ENCODE data around the gene CD93.

CD93 gene, protein sequence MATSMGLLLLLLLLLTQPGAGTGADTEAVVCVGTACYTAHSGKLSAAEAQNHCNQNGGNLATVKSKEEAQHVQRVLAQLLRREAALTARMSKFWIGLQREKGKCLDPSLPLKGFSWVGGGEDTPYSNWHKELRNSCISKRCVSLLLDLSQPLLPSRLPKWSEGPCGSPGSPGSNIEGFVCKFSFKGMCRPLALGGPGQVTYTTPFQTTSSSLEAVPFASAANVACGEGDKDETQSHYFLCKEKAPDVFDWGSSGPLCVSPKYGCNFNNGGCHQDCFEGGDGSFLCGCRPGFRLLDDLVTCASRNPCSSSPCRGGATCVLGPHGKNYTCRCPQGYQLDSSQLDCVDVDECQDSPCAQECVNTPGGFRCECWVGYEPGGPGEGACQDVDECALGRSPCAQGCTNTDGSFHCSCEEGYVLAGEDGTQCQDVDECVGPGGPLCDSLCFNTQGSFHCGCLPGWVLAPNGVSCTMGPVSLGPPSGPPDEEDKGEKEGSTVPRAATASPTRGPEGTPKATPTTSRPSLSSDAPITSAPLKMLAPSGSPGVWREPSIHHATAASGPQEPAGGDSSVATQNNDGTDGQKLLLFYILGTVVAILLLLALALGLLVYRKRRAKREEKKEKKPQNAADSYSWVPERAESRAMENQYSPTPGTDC

DNA sequence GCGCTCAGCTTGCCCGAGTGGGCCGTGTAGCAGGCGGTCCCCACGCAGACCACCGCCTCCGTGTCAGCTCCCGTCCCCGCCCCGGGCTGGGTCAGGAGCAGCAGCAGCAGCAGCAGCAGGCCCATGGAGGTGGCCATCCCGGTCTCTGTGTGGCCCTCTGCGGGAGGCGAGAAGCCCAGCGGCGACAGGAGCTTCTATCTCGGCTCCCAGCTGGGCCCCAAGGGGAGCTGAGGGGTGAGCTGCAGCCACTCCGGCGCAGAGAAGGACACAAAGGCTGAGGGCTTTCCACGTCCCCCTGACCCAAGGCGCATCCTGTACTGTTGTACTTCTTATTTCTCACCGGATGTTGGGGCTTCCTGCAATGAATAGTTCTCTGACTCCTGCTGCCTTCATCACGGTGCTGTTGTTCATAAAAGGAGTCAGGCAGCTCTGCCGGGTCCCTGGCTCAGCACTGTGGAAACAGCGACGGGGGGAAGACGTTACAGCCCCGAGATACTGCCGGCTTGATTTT, at the start of gene CD93:
Gene CD93 (minus strand): TSS at position 269 of the 511 bp plus-strand sequence. CDS start 132 bp downstream, at position 137.
- no peak for DNase-seq (ENCODE audit: low read depth, low spot score)

DNA sequence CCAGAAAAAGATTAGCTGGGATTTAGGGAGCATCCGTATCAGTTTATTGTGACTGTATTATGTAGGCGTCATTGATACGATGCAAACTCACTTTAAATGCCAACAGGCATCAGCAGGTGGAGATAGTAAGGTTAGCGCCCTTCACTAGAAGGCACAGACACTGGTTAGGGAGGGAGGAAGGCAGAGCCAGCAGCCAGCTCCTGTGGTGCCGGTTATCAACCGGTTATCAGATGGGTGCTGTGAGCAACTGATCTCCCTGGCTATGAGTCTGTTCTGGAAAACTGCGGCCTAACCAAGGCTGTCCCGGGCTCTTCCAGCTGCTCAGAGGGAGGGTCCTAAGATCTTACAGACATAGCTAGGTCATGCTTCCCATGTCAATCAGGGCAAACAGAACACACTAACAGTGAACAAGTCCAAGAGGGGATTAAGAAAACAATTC, 47.5 kb upstream of the CD93 start:
- no peak for DNase-seq (ENCODE audit: low read depth, low spot score)

DNA sequence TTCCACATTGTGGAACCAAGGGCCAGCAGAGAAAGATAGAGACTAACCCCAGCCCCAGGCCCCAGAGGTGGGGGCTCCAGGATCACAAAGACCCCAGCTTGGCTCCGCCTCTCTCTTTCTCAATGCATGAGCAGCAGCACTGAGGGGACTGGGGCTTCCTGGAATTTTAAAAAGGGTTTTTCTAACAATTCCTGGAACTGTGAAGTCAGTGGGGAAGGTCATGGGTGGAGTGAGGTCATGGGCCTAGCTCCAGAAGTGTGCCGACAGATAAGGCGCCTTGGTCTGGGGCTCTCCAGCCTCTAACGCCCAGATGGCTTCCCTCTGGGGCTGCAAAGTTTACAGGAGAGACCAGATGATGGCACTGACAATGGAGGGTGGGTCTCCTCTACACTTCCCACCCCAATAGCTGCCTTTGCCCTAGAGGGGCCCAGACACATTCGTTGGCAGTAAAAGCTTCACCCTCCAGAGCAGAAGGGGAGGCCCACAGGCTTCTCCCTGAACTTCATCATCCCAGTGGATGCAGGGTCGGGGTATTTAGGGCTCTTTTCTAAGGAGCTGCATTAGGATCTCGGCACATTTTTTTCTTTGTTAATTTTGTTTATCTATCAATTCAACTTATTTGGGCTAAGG, 46.9 kb upstream of the CD93 start:
- no peak for DNase-seq (ENCODE audit: low read depth, low spot score)

DNA sequence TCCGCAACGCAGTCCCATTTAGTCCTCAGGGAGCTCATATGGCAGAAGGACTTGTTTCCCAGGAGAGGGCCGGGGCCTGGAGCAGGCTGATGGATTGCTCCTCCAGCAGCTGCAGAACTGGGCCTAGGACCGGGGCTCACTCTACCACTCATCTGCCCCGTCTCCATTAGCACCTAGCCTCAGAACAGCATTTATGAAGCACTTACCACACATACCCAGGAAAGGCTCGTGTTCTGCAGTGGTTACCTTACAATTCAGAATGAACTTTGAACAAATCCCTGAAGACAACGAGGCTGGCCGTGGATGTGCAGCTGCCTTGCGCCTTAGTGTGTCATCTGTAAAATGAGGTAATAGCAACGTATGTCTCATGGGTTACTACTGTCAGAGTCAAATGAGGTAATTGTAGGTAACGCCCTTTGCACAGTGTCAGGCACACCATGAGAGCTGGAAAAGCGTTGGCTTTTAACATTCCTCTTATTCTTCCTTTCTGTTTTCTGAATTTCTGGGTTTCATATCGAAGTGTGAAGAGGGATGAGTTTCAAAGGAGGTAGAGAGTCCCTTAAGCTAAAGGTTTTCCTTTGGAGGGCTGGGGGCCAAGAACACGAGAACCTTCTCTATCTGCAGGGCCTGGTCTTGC, 46.3 kb upstream of the CD93 start:
- no peak for DNase-seq (ENCODE audit: low read depth, low spot score)

DNA sequence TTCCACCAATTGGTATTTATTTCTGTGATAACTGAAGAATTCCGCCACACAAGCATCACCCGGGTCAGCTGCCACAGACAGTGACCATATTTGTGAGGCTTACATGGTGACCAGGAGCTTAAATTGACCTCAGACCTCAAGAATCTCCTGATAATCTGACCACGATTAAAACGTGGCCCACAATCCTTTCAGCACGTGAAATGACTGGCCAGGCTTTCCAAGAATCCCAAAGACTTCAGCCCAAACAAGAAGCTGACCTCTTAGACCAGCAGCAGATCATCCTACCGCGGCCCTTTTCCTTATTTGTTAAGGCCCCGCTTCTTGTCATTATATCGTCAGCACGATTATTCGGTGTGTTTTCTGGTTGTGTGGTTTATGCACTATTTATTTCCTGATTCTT, 45.6 kb upstream of the CD93 start:
- no peak for DNase-seq (ENCODE audit: low read depth, low spot score)

DNA sequence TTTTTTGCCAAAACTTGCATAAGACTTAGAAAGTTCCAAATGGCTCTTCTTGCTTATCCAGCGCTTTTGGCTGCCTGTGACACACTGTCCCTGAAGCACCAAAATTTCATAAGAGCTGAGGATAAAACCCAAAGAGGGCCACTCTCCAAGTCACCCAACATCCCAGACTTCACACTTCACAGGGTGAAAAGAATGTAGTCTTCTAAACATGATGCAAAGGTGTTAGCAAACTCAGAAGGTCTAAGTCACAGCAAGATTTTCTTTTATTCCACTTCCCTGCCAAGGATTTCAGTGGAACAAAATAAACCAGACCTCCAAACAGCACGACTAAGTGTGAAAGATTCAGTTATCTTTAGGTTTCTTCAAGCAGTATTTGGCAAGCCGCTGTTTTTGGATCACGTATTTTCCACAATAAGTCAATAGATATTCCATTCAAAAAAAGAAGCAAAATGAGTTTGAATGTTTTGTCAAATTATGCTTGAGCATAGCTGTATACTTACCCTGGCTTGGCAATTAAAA, 44.6 kb upstream of the CD93 start:
- no peak for DNase-seq (ENCODE audit: low read depth, low spot score)

DNA sequence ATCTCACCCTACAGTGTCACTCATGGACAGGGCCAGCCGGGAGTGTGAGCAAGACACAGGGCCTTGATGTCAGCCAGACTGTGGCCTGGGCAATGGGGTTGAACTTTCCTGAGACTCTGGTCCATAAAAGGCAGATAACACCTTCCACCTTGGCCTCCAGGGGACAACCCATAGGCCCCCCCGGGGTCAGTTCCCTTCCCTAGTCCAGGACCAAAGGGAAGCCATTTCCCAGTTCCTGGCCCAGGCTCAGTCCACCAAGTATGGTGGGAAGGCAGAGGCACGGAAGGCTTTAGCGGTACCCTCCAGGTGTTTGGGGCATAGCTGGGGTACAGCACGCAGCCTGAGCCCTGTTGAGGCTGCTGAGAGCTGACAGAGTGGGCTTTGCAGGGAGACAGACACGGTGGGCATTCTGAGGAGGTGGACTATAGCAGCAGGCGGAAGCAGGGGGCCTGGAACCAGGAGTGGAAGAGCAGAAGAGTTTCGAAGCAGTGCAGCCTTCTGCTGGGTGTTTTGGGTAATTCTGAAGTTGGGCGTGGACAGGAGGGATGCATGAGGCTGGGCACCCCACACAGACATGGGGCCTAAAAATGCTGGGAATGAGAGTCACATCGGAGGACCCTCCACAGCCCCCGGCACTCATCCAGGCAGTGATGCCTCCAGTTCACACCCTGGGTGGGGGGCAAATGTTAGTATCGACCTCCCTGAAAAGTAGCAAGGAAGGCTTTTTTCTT, 43.9 kb upstream of the CD93 start:
- DNase-seq (ENCODE audit: low read depth, low spot score) = no peak

DNA sequence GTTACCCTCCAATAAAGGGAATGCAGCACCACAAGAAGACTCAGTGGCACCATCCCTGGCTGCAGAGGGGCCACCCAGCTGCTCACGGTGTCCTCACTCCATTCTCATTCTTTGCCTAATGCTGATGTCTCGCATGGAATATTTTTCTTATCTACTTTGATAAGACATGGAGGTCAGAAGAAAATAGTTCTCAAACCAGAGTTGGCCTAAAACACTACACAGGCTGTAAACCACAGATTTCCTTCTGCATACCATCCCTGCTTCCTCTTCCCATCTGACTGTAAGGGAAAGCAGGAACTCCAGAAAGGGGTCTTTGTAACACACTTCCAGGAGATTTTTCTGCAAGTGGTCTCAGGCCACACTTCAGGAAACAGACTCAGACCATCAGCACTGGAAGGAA, 43.1 kb upstream of the CD93 start:
- no peak for DNase-seq (ENCODE audit: low read depth, low spot score)

DNA sequence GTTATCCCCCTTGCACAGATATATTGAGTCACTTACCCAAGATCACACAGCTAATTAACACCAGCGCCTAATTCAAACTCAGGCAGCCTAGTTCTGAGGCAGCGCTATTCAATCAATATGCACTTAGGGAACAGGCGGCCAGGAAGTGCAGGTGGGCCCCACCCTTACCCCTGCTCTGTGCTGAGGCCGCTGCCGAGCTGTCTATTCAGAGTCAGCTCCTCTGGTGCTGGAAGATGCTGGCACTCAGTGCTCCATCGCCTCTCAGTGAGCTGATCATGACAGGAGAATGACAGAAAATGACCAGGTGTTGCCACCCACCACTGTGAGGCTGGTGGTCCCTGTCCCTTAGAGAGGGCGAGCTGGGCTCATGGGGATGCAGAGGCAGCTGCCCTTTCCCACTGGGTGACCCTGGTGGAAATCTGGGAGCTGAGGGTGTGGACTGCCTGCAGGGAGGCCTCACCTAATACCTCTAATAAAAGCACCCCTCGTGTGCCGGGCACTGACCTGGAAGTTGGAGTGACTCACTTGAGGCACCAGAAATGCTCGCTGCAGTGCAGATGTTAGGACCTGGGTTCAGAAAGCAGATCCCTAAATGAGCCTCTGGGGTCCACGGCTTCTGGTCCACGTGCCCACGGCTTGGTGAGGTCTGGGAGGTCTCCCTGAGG, 42.5 kb upstream of the CD93 start:
- DNase-seq (ENCODE audit: low read depth, low spot score) = no peak

DNA sequence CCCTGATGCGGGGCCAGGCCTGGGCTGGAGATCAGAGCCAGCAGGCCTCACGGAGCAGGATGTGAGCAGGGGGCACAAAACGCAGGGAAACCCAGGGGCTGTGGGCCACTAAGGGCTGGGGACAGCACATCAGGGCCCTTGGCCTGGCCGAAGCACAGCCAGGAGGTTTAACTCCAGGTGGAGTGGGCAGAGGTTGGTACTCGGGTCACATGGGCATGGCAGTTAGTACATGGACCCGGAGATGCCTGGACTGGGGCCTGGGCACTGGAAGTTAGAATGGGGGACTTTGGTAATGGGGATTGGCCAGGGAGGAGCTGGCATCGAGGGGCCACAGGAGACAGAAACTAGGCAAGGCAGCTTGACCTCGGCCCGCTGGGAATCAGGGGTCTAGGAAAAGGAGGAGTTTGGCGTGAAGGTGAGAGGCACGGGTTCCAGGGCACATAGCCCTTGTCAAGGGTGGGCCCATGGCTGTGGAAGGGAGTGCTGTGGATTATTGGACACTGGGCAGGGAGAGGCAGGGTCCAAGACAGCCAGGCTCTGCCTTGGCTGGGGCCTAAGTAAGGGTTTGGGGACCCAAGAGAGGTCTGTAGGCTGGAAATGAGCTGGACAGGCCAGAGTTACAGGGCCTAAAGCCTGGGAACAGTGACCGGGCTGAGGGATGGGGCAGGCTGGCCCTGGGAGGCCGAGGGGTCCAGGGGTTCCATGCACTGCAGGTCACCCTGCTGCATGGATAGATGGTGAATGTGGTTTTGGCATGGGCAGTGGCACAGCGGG, 41.6 kb upstream of the CD93 start:
- DNase-seq (ENCODE audit: low read depth, low spot score) = no peak

DNA sequence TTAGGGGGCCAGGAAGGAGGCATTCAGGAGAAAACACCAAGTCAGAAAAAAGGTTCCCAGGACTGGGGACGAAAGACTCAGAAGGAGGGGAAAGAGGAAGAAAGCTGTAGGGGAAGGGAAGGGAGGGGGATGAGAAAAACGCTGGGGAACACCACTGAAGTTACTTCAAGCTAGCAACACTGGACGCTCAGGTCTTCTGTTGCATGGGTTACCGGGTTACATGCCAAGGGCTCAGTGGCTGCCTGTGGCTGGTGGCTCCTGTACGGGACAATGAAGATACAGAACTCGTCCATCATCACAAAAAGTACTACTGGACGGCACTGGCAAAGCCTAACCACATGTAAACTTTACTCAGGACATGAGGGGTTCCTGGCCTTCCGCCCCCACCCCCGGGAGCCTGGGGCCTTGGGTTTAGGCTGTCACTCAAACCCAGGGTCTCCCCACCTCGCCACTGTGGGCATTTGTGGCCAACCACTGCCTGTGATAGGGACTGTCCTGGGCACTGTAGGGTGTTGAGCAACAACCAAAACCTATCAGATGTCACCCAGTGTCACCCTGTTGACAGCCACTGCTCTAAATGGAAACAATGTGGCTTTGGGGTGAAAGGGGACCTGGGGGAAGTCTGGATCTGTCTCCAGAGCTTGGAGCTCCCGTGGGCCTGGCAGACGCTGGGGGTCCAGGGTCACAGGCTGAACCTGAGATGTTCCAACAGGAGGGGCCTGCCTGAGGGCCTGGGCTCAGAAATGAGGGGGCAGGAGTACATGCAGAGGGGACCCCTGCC, 40.3 kb upstream of the CD93 start:
- DNase-seq (ENCODE audit: low read depth, low spot score) = no peak

DNA sequence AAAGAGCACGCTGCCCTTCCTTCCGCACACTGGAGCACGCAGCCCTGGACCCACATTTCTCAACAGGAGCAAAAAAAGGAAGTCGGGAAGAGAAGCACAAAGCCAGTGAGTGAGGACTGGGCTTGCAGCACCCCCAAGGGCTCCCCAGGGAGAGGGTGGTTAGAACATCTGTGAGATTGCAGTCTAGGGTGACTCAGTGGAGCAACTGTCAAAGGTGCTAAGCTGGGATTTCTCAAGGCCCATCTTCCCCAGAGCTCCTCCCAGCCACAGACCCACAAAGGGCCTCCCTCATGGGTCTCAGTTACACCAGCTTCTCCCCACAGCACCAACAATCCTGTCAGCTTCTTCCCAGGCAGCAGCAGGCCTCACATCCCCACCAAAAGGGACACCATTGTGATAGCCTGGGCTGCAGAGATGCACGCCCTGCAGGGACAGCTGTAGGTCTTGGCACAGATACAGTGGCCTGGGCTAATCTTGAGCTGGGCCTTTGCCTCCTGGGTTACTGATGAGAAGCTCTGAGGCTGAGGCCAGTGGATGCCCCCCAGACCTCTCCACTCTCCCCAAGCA, 39.6 kb upstream of the CD93 start:
- no peak for DNase-seq (ENCODE audit: low read depth, low spot score)

DNA sequence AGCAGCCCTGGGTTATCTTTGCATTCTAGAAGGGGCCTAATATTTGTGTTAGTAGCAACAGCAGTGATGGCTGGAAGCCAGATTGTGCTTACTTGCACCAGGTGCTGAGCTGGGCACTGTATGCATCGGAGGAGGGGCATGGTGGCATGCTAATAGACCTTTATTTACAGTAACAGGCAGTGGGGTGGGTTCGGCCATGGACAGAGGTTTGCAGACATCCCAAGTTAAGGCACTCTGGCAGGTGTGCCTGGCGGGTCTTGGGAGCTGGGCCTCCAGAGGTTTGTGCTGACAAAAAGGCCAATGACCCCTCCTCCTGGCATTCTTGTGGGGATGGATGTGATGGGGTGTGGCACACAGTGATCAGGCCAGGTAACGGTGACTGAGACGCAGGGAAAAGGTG, 39.0 kb upstream of the CD93 start:
- DNase-seq (ENCODE audit: low read depth, low spot score) = no peak

DNA sequence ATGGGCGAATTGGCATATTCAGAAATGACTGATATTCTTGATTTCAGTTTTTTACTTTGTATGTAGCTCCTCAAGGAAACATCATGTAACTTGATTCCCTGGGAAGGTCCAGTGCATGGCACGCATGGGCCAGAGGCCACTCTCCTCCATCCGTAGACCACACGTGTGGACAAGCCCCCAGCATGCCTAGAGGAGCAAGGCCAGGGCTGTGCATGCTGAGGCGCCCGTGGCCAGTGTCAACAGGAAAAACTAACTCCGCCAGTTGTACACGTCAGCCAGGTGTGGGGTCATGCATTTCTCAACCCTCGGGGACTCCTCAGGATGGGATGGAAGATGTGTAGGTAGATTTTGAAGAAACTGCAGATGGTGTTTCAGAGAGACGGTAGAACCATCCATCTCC, 37.8 kb upstream of the CD93 start:
- no peak for DNase-seq (ENCODE audit: low read depth, low spot score)

DNA sequence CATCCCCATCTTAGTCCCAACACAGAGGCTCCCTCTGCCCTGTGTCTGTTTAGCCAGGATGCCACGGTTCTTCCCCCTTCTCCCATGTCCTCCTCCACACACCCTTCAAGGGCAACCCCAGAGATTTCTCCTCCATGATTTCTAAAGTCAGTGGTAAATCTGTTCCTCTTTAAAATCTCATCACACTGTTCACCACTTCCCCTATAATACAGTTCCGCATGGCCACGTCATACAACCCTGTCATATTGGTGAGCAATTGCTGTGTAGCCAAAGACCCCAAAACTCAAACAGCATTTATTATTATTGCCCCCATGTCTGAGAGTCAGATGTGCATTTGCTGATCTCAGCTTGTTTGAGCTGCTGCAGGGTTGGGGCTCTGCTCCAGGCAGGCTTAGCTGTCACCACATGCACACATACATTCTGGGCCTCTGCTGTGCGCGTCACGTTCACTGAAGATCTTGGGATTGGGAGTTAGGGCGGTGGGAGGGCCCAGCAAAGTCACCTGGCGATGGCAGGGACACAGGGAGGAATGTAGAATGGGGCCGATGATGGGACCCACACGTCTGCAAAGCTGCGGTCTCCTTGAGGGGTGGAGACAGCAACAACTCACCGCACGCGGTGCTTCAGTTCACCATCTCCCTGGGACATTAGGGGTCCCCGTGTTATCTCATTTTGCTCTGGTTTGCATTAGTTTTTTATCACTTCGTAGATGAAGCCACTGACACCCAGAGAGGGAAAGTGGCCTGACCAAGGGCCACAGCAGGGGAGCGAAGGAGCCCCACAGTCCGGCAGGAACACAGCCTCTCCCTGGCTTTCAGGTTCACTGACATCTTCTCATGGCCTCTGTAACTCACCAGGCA, 36.9 kb upstream of the CD93 start:
- DNase-seq (ENCODE audit: low read depth, low spot score) = no peak

DNA sequence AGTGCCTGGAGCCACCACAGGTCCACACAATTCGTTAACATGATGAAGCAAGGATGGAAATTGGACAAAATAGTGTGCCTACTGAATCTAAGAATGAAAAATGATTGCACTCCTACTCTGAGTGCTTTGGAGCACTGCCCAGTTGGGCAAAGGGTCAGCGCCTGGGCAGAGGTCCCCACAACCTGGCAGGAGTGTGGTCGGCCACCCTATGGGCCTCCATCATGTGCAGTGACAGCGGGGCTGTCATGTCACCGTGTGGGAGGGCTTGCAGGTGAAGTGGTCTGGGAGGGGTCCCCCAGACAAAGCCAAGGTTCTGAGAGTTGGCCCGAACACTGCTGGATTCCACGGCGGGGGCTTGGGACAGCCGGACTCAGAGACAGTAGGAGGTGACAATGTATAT, 36.2 kb upstream of the CD93 start:
- DNase-seq (ENCODE audit: low read depth, low spot score) = no peak

DNA sequence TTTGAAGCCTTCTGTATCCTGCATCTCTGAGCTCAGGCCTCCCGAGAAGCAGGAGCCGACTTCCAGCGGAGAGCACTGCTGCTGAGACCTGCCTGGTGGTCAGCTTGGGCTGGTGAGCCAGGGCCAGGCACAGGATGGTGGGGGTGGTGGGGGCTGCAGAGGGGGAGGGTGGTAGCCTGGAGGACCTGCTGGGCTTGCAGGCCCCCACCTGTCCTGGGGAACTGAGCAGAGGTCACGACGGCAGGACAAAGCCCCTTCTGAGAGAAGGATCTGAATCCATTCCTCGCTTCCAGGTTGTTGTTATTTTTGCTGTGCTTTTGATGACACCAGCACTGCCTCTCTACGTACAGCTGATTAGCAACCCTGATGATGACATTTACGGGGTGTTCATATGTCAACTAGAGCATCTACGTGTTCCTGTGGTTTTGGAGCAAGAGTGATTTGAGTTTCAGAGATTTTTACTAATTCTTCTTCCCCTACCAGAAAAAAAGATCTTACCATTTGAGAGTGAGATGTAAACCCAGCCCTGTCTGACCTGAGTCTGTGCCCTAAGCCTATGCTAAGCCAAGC, 35.7 kb upstream of the CD93 start:
- no peak for DNase-seq (ENCODE audit: low read depth, low spot score)
